Activated B cell treated with CpG ODN at 0.5 μM for 24 hours (primary cell): ENCODE measurements around the gene SLC22A6. TPM values are rescaled to one million over a fixed set of nuclear protein-coding genes. Genes with fewer than 3 reads are reported as not detected.

Source experiments
- ATAC-seq: fragments of 200-7000 bp; cut with Tn5 transposase; one replicate; pipeline ENCODE4 v1.10.0; 2021; ENCODE audit warnings: low read depth, mild to moderate bottlenecking, moderate library complexity
- CTCF ChIA-PET: fragments of 350-600 bp; sonication (Branson Sonifier 250); formaldehyde crosslinking; loops from one replicate; lab custom pipeline; 2021; ENCODE audit warnings: antibody characterized with exemption; lab: Charles Lee
- POLR2A ChIA-PET: fragments of 350-600 bp; sonication (Branson Sonifier 250); formaldehyde crosslinking; loops from one replicate; lab custom pipeline; 2021; ENCODE audit warnings: antibody characterized with exemption; lab: Charles Lee
- DNase-seq: peaks from one replicate; pipeline ENCODE4 v3.0.0; 2022
- H3K27ac Mint-ChIP-seq: one replicate; pipeline ENCODE4 v1.8.0; 2020; ENCODE audit warnings: mixed read lengths
- H3K27me3 Mint-ChIP-seq: one replicate; pipeline ENCODE4 v1.8.0; 2021; ENCODE audit warnings: mixed read lengths
- H3K36me3 Mint-ChIP-seq: one replicate; pipeline ENCODE4 v1.8.0; 2021; ENCODE audit warnings: low read depth, mixed read lengths
- H3K4me1 Mint-ChIP-seq: one replicate; pipeline ENCODE4 v1.8.0; 2021; ENCODE audit warnings: mixed read lengths
- H3K4me3 Mint-ChIP-seq: one replicate; pipeline ENCODE4 v1.8.0; 2020; ENCODE audit warnings: mild to moderate bottlenecking, mixed read lengths
- H3K9me3 Mint-ChIP-seq: one replicate; pipeline ENCODE4 v1.8.0; 2020; ENCODE audit warnings: mixed read lengths
- CTCF ChIP-seq: fragments of 200-600 bp; IDR thresholded peaks from one replicate; pipeline ENCODE4 v1.8.0; 2022; ENCODE audit warnings: antibody characterized with exemption, mild to moderate bottlenecking
- intact Hi-C: fragments of 100-400 bp; cut with micrococcal nuclease; formaldehyde crosslinking; loops from one replicate; pipeline ENCODE4 v1.15.1; 2024
- total RNA-seq: library from RNA; stranded (reverse); gene quantifications from 2 replicates; pipeline ENCODE4 v1.2.3, GENCODE V29; 2022

Gene SLC22A6
- total RNA-seq, 1 donor from 2014 or later: not detected

DNA sequence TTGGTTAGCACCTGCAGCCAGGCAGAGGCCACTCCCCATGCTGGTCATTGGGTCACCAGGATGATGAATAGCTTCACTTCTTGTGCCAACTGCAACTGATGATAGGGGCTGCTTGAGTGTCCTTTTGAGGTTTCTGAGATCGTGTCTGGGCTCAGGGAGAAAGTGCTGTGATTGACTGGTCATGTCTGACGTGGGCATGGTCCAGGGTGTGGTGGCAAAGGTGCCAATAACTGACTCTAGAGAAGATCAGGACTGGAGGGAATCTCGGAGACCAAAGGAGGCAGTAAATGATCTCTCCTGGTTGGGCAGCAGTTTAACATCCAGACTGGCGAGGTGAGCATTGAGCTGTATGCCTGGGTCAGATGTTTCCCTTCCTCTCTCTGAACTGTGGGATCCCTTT is 10.0 kb upstream of the SLC22A6 start:
- TF ChIP-seq CTCF: no peak
- intact Hi-C loops: no loop called here
- CTCF ChIA-PET: no interaction called here
- Mint-ChIP-seq H3K36me3 (no peaks in the 10 kb centered on the region), H3K4me3 (no peak overlapping the region), H3K27ac (no peak overlapping the region), H3K27me3 (peaks cover 39% of the 10 kb centered on the region), H3K4me1 (no peaks in the 10 kb centered on the region), H3K9me3 (no peaks in the 10 kb centered on the region)
- POLR2A ChIA-PET: no interaction called here
- DNase-seq: no peak
- ATAC-seq: no peak

- Mint-ChIP-seq H3K9me3 (no peaks in the 10 kb centered on the region), H3K27ac (no peak overlapping the region), H3K4me1 (no peaks in the 10 kb centered on the region), H3K4me3 (no peak overlapping the region), H3K27me3 (peaks cover 17% of the 10 kb centered on the region), H3K36me3 (no peaks in the 10 kb centered on the region)
- ChIA-PET POLR2A (no interaction called here), CTCF (no interaction called here)
- ATAC-seq (no peak), DNase-seq (no peak)
- no peak for TF ChIP-seq CTCF
- intact Hi-C loops: no loop called here
Observed at GRCh38 chr11:62988276-62988675, 3.5 kb upstream of the SLC22A6 start.

DNA sequence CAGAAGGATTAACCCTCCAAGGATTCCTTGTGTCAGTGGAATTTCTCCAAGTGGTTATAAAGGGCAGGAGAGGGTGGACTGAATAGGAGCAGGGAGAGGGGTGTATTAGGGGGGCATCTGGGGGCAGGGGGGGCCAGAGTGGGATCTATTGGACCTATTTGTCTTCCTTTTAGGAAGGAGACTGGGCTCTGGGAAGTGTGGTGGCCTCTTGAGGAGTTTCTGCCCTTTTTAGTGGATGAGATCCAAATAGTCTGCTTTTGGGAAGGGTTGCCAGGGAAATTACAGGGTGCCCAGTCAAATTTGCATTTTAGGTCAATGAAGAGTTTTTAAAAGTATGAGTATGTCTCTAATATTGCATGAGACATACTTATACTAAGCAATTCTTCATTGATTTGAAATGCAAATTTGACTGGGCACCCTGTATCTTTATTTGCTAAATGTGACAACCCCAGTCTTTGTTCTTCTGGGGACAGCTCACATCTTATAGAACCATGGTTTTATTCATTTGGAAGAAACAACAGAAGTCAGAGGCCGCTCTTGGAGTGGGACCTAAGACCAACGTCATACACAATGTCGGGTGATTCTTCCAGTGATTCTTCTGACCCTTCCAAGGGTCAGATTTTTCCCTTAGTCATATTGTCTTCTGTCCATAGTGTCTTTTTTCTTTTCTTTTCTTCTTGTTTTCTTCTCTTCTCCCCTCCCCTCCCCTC is 429 bp upstream of the SLC22A6 start:
- intact Hi-C loops: no loop called here
- no peak overlapping the region for H3K27ac Mint-ChIP-seq
- ChIA-PET CTCF (no interaction called here), POLR2A (no interaction called here)
- H3K27me3 Mint-ChIP-seq: peaks cover 10% of the 10 kb centered on the region
- ATAC-seq (no peak), DNase-seq (no peak)
- H3K9me3 Mint-ChIP-seq: no peaks in the 10 kb centered on the region
- H3K4me1 Mint-ChIP-seq: no peaks in the 10 kb centered on the region
- no peak overlapping the region for H3K4me3 Mint-ChIP-seq
- no peak for TF ChIP-seq CTCF
- H3K36me3 Mint-ChIP-seq: no peaks in the 10 kb centered on the region

- Mint-ChIP-seq H3K27ac (no peak overlapping the region), H3K9me3 (no peaks in the 10 kb centered on the region), H3K4me1 (no peaks in the 10 kb centered on the region), H3K36me3 (no peaks in the 10 kb centered on the region), H3K4me3 (no peak overlapping the region), H3K27me3 (peaks cover 16% of the 10 kb centered on the region)
- intact Hi-C loops: no loop called here
- DNase-seq (no peak), ATAC-seq (no peak)
- ChIA-PET POLR2A (no interaction called here), CTCF (no interaction called here)
- no peak for TF ChIP-seq CTCF
Observed at GRCh38 chr11:62983536-62984199, 1.1 kb downstream of the SLC22A6 start.

DNA sequence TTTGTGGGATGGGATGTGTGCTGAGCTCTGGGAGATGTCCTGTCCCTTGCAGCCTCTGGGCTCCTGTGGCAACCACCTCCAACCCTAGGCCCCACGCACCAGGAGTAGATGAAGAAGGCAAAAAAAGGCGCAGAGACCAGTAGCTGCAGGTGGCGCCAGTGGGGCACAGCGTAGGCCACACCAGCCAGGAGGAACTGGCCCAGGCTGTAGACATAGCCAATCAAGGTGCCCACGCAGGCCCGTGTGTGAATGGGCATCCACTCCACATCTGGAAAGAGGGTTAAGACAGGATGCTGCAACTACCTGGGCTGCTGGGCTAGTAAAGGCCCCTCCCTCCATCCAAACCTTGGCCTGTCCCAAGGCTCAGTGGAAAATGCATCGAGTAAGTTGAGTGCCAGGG is 3.0 kb downstream of the SLC22A6 start:
- H3K4me1 Mint-ChIP-seq: no peaks in the 10 kb centered on the region
- no peak for TF ChIP-seq CTCF
- DNase-seq (no peak), ATAC-seq (no peak)
- CTCF ChIA-PET: interaction anchor here (0.6 kb wide), 1 partner anchor 15 kb away, joined by 3 read pairs; no protein-coding TSS in a partner anchor
- H3K27me3 Mint-ChIP-seq: peaks cover 21% of the 10 kb centered on the region
- no peaks in the 10 kb centered on the region for H3K36me3 Mint-ChIP-seq
- no peaks in the 10 kb centered on the region for H3K9me3 Mint-ChIP-seq
- no peak overlapping the region for H3K4me3 Mint-ChIP-seq
- no peak overlapping the region for H3K27ac Mint-ChIP-seq
- POLR2A ChIA-PET: no interaction called here
- intact Hi-C loops: no loop called here
